Mesothelial cell of epicardium (in vitro differentiated cells): Measurements from ENCODE around the gene CHRNG. TPM values are rescaled to one million over a fixed set of nuclear protein-coding genes. Genes with fewer than 3 reads are reported as not detected.
A peak's percentile ranks its signal among the peaks of the same experiment; 100 is the strongest.
"Not testable (repeated sequence)": the region's sequence is repeated elsewhere in the genome, so short reads cannot be mapped to it uniquely, and the experiment has no call there.

ENCODE experiments used
- DNase-seq, 2 experiments: peaks; one replicate each; pipeline ENCODE4 v3.0.0; 2021; ENCODE audit warnings: low spot score in 2 of 2; ENCODE audit not compliant: unreplicated experiment in 2 of 2
- H3K27ac Mint-ChIP-seq: 2 replicates; pipeline ENCODE4 v1.8.0; 2021; ENCODE audit warnings: mixed read lengths
- H3K27me3 Mint-ChIP-seq: 2 replicates; pipeline ENCODE4 v1.8.0; 2021; ENCODE audit warnings: low read depth, mixed read lengths
- H3K36me3 Mint-ChIP-seq: 2 replicates; pipeline ENCODE4 v1.8.0; 2021; ENCODE audit warnings: mixed read lengths
- H3K4me1 Mint-ChIP-seq: 2 replicates; pipeline ENCODE4 v1.8.0; 2021; ENCODE audit warnings: mixed read lengths
- H3K4me3 Mint-ChIP-seq: 2 replicates; pipeline ENCODE4 v1.8.0; 2021; ENCODE audit warnings: mild to moderate bottlenecking, moderate library complexity, mixed read lengths
- H3K9me3 Mint-ChIP-seq: 2 replicates; pipeline ENCODE4 v1.8.0; 2021; ENCODE audit warnings: mixed read lengths
- CTCF ChIP-seq: fragments of 200-600 bp; sonication (generic); IDR thresholded peaks from one replicate; pipeline ENCODE4 v1.5.0; 2021; ENCODE audit warnings: antibody characterized with exemption; ENCODE audit not compliant: unreplicated experiment
- total RNA-seq: library from RNA; stranded (reverse); gene quantifications from 3 replicates; pipeline ENCODE4 v1.2.1, GENCODE V29; 2021

The CHRNG gene
- total RNA-seq, 1 donor from 2014 or later = not detected

- Mint-ChIP-seq H3K36me3 (peaks cover 54% of the 10 kb centered on the region), H3K27me3 (no peaks in the 10 kb centered on the region)
These were observed 28.2 kb downstream of the CHRNG start for GRCh38 chr2:232567721-232568120.

GRCh38 chr2:232568161-232568560, 28.7 kb downstream of the CHRNG start:
- Mint-ChIP-seq H3K4me1 (peaks cover 5% of the 10 kb centered on the region), H3K9me3 (no peaks in the 10 kb centered on the region), H3K27ac (no peak overlapping the region), H3K36me3 (peaks cover 54% of the 10 kb centered on the region), H3K4me3 (no peak overlapping the region), H3K27me3 (no peaks in the 10 kb centered on the region)
- TF ChIP-seq CTCF = no peak
- DNase-seq = no peak

More at GRCh38 chr2:232567721-232568120, 28.2 kb downstream of the CHRNG start:
- no peak for TF ChIP-seq CTCF
- H3K9me3 Mint-ChIP-seq = no peaks in the 10 kb centered on the region
- no peak overlapping the region for H3K4me3 Mint-ChIP-seq
- H3K27ac Mint-ChIP-seq = no peak overlapping the region
- DNase-seq = no peak
- peaks cover 5% of the 10 kb centered on the region for H3K4me1 Mint-ChIP-seq

GRCh38 chr2:232569541-232569940, 30.0 kb downstream of the CHRNG start:
- H3K4me3 Mint-ChIP-seq = no peak overlapping the region
- peaks cover 44% of the 10 kb centered on the region for H3K36me3 Mint-ChIP-seq
- H3K9me3 Mint-ChIP-seq = no peaks in the 10 kb centered on the region
- no peaks in the 10 kb centered on the region for H3K27me3 Mint-ChIP-seq
- H3K27ac Mint-ChIP-seq = no peak overlapping the region
- peaks cover 5% of the 10 kb centered on the region for H3K4me1 Mint-ChIP-seq
- no peak for TF ChIP-seq CTCF
- no peak for DNase-seq

GRCh38 chr2:232570481-232570880, 31.0 kb downstream of the CHRNG start:
- H3K27ac Mint-ChIP-seq = peak overlapping the region; percentile 50
- H3K4me1 Mint-ChIP-seq, H3K4me3 Mint-ChIP-seq, H3K9me3 Mint-ChIP-seq, DNase-seq, H3K27me3 Mint-ChIP-seq: not testable (repeated sequence)
- peaks cover 40% of the 10 kb centered on the region for H3K36me3 Mint-ChIP-seq

GRCh38 chr2:232571026-232571474, 31.6 kb downstream of the CHRNG start:
- DNase-seq = no peak
- Mint-ChIP-seq H3K27ac (peak overlapping the region; percentile 54), H3K27me3 (no peaks in the 10 kb centered on the region), H3K9me3 (no peaks in the 10 kb centered on the region), H3K4me3 (no peak overlapping the region), H3K4me1 (peaks cover 5% of the 10 kb centered on the region), H3K36me3 (peaks cover 37% of the 10 kb centered on the region)
- no peak for TF ChIP-seq CTCF

- H3K9me3 Mint-ChIP-seq = no peaks in the 10 kb centered on the region
- TF ChIP-seq CTCF = no peak
- H3K27ac Mint-ChIP-seq = no peak overlapping the region
- no peak overlapping the region for H3K4me3 Mint-ChIP-seq
- peaks cover 26% of the 10 kb centered on the region for H3K36me3 Mint-ChIP-seq
- peaks cover 5% of the 10 kb centered on the region for H3K4me1 Mint-ChIP-seq
- H3K27me3 Mint-ChIP-seq = no peaks in the 10 kb centered on the region
- DNase-seq = no peak
These were observed 33.5 kb downstream of the CHRNG start for GRCh38 chr2:232573042-232573441.
